Dermis blood vessel endothelial cell (primary cell): Measurements from ENCODE around the gene SP110. TPM values are rescaled to one million over a fixed set of nuclear protein-coding genes. Genes with fewer than 3 reads are reported as not detected.
"Not testable (repeated sequence)": the region's sequence is repeated elsewhere in the genome, so short reads cannot be mapped to it uniquely, and the experiment has no call there.

ENCODE experiments used
- DNase-seq: peaks from one replicate; pipeline ENCODE4 v3.0.0; 2010
- total RNA-seq: library from RNA; depleted of rRNA; stranded (reverse); fragments of >200 nt; gene quantifications from 2 replicates; pipeline ENCODE4 v1.2.3, GENCODE V29; 2014

The SP110 gene
- total RNA-seq, 1 donor from 2014 or later: 5.3 TPM

- DNase-seq: no peak
These were observed 94.9 kb downstream of the SP110 start for GRCh38 chr2:230124757-230125431.

DNA sequence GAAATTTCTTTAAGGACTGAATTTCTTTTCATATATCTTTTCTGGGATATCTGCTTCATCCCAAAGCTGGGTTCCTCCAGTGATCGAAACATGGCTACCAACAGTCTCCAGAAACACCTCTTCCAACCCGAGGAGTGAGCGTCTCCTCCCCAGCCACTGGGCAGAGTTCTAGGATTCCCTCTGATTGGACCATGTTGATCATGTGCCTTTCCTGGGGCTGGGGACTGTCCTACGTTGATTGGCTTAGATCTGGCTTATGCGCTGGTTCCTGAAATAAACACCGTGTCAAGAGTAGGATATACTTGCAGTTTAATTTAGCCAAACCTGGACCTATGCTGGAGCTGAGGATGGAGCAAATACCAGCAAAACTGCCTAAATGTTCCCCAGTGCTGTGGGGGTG lies 95.5 kb downstream of the SP110 start:
- DNase-seq: no peak

DNA sequence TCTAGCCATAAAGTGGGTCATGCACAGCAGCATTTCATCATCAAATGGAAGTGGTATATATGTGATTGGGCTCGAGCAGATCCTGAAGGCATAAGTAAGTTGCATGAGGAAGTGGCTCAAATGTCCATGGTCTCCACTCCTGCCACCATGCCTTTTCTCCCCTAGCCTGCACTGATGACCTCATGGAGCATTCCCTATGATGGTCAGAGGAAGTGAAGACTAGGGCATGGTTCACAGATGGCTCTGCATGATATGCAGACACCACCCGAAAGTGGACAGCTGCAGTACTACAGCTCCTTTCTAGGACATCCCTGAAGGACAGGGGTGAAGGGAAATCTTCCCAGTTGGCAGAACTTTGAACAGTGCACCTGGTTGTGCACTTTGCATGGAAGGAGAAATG lies 99.4 kb downstream of the SP110 start:
- DNase-seq: not testable (repeated sequence)

DNA sequence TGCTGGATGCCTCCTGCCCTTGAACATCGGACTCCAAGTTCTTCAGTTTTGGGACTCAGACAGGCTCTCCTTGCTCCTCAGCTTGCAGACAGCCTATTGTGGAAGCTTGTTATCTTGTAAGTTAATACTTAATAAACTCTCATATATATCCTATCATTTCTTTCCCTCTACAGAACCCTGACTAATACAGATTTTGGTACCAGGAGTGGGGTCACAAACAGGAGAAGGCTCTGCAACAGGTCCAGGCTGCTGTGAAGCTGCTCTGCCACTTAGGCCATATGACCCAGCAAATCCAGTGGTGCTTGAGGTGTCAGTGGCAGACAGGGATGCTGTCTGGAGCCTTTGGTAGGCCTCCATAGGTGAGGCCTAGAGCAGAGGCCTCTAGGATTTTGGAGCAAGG lies 100.0 kb downstream of the SP110 start:
- not testable (repeated sequence) for DNase-seq

Other genes with a start within 250 kb of the SP110 start
- under 0.01 and 0.09 TPM in 2 replicates for gene SLC16A14, start 151.1 kb downstream of the SP110 start, total RNA-seq
- 0.09 TPM in 1 of 2 replicates, not detected in the other for gene SP140, start 5.8 kb upstream of the SP110 start, total RNA-seq
- gene SP140L, start 107.2 kb upstream of the SP110 start, total RNA-seq: 9.2 and 33.7 TPM in 2 replicates
- 96.0 and 96.4 TPM in 2 replicates for gene SP100, start 196.2 kb upstream of the SP110 start, total RNA-seq